Cardiac muscle cell (in vitro differentiated cells and primary cell): ENCODE results near the gene TCERG1L. TPM values are rescaled to one million over a fixed set of nuclear protein-coding genes. Genes with fewer than 3 reads are reported as not detected.

Source experiments
- DNase-seq, 2 donors: peaks; one replicate each; pipeline versions ENCODE4 v3.0.0 to v3.0.0-alpha.2; 2010 to 2017; ENCODE audit warnings: low read depth in 1 of 2, low spot score in 1 of 2
- H3K27ac ChIP-seq: fragments of 200-600 bp; sonication (generic); 2 replicates; pipeline ENCODE4 v1.5.1; 2016
- H3K27me3 ChIP-seq: fragments of 200-600 bp; sonication (generic); 2 replicates; pipeline ENCODE4 v1.6.0; 2016; ENCODE audit warnings: control low read depth
- H3K36me3 ChIP-seq: fragments of 200-600 bp; sonication (generic); 2 replicates; pipeline ENCODE4 v1.5.1; 2016; ENCODE audit warnings: control low read depth
- H3K4me1 ChIP-seq: fragments of 200-600 bp; sonication (generic); 2 replicates; pipeline ENCODE4 v1.8.1; 2017; ENCODE audit warnings: low read depth, mild to moderate bottlenecking, mixed run types
- H3K4me3 ChIP-seq: fragments of 200-600 bp; sonication (generic); 2 replicates; pipeline ENCODE4 v1.5.1; 2016; ENCODE audit warnings: mild to moderate bottlenecking
- H3K9me3 ChIP-seq: fragments of 200-600 bp; sonication (generic); 2 replicates; pipeline ENCODE4 v1.5.1; 2017; ENCODE audit warnings: low read depth, mild to moderate bottlenecking, control low read depth
- CTCF ChIP-seq: IDR thresholded peaks from 2 replicates; pipeline ENCODE4 v1.5.1; 2012; ENCODE audit warnings: low read depth, mild to moderate bottlenecking, low read length
- polyA plus RNA-seq: library from polyadenylated mRNA; unstranded; fragments of >200 nt; fragmentation: Nextera tagmentation; extraction: Ambion mirVana; gene quantifications from 2 replicates; pipeline ENCODE4 v1.2.1, GENCODE V29; 2016
- total RNA-seq: library from RNA; depleted of rRNA; stranded (reverse); fragments of >200 nt; gene quantifications from 2 replicates; pipeline ENCODE4 v1.2.3, GENCODE V29; 2016

The TCERG1L gene
- total and polyA plus RNA-seq, 2 experiments from 2014 or later = 0.12 to 1.9 TPM

GRCh38 chr10:131223422-131223821 lies 88.1 kb downstream of the TCERG1L start:
- Histone ChIP-seq H3K4me1 (no peaks in the 10 kb centered on the region), H3K9me3 (no peaks in the 10 kb centered on the region), H3K4me3 (no peak overlapping the region), H3K27ac (no peak overlapping the region), H3K36me3 (no peaks in the 10 kb centered on the region), H3K27me3 (no peaks in the 10 kb centered on the region)
- DNase-seq = no peak
- TF ChIP-seq CTCF = no peak

DNA sequence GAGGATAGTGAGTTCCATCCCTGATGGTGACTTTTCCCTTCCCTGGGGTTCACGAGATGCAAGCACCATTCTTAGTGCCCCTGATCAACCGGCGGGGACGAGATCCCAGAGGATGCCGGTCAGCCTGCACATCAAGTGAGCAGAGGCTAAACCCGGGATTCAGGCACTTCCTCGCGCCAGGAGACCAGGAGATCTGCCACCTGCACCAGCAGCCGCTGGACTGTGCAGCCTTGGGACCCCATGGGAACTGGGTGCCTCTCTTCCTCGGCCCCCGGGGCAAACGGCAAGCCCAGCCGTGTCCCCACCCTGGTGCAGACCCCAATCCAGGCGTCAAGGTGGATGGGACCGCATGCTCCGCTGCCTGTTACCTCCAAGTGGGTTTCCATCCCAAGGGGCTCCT lies 88.5 kb downstream of the TCERG1L start:
- Histone ChIP-seq H3K9me3 (no peaks in the 10 kb centered on the region), H3K4me1 (no peaks in the 10 kb centered on the region), H3K36me3 (no peaks in the 10 kb centered on the region), H3K27ac (no peak overlapping the region), H3K27me3 (no peaks in the 10 kb centered on the region), H3K4me3 (no peak overlapping the region)
- TF ChIP-seq CTCF = no peak
- no peak for DNase-seq

- Histone ChIP-seq H3K27me3 (no peaks in the 10 kb centered on the region), H3K36me3 (no peaks in the 10 kb centered on the region), H3K4me3 (no peak overlapping the region), H3K27ac (no peak overlapping the region), H3K9me3 (no peaks in the 10 kb centered on the region), H3K4me1 (no peaks in the 10 kb centered on the region)
- no peak for TF ChIP-seq CTCF
- DNase-seq = no peak
Observed at GRCh38 chr10:131221632-131222277, 89.8 kb downstream of the TCERG1L start.

DNA sequence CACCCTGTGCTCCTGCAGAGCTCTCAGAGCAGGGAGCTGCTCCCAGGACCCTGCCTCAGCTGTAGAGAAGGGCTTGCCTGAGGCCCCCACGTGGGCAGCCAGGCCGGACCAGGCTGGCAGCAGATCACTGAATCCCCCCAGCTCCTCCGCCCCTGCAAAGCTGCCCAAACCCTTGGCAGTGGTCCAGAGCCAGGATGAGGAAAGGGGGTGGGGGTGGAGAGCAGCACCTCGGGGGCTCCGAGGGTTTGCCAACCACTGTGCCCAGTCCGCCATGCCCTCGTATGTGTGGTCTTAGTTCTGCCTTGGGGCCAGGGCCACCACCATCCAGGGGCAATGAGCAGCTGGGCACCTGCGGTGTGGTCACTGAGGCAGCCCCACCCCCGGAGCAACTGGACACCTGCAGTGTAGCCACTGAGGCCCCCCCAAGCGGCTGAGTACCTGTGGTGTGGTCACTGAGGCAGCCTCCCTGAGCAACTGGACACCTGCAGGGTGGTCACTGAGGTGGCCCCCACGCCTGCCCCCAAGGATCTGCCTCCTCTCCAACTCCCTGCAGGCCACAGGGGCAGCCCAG lies 90.8 kb downstream of the TCERG1L start:
- Histone ChIP-seq H3K4me3 (no peak overlapping the region), H3K36me3 (no peaks in the 10 kb centered on the region), H3K27me3 (no peaks in the 10 kb centered on the region), H3K27ac (no peak overlapping the region), H3K4me1 (no peaks in the 10 kb centered on the region), H3K9me3 (no peaks in the 10 kb centered on the region)
- no peak for DNase-seq
- no peak for TF ChIP-seq CTCF

- Histone ChIP-seq H3K9me3 (no peaks in the 10 kb centered on the region), H3K36me3 (no peaks in the 10 kb centered on the region), H3K4me3 (no peak overlapping the region), H3K27me3 (no peaks in the 10 kb centered on the region), H3K27ac (no peak overlapping the region), H3K4me1 (no peaks in the 10 kb centered on the region)
- no peak for TF ChIP-seq CTCF
- DNase-seq = no peak
Observed at GRCh38 chr10:131219955-131220489, 91.5 kb downstream of the TCERG1L start.
